HG03060 (cell line): ENCODE measurements around the gene BLTP3B.

Experiments used
- ATAC-seq: cut with Tn5 transposase; IDR thresholded peaks from one replicate; pipeline ENCODE4 v1.9.1; 2021; ENCODE audit warnings: low read depth, moderate number of reproducible peaks; ENCODE audit not compliant: unreplicated experiment

The BLTP3B gene

DNA sequence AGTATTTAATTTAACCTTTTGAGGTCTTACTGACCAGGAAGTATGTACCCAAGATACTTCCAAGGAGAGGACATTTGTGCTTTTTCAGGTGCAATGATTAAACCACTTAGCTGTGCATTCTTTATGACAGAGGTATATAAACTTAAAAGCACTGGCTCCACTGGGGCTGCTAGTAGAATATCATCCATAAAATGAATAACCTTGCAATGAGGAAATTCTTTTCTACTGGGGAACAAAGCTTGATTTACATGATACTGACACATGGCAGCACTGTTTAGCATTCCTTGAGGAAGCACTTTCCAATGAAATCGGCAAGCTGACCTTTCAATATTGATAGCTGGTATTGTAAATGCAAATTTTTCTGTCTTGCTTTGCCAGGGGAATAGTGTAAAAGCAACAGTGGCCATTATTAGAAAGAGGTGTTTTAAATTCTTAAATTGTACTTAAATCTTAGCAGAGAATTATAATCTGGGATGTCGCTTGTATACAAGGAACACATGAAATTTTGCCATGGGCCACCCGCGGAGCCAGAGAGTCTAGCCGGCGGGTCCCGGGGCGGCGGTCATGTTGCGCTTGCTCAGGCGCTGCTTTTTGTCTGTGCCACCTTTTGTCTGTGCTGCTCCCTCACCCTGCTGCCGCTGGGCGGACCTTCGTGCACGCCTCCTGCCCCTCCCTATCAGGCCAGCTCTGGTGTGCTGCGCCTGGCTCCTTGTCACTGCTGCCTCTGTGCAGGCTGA lies 20.9 kb upstream of the BLTP3B start:
- ATAC-seq = peak; percentile 92

DNA sequence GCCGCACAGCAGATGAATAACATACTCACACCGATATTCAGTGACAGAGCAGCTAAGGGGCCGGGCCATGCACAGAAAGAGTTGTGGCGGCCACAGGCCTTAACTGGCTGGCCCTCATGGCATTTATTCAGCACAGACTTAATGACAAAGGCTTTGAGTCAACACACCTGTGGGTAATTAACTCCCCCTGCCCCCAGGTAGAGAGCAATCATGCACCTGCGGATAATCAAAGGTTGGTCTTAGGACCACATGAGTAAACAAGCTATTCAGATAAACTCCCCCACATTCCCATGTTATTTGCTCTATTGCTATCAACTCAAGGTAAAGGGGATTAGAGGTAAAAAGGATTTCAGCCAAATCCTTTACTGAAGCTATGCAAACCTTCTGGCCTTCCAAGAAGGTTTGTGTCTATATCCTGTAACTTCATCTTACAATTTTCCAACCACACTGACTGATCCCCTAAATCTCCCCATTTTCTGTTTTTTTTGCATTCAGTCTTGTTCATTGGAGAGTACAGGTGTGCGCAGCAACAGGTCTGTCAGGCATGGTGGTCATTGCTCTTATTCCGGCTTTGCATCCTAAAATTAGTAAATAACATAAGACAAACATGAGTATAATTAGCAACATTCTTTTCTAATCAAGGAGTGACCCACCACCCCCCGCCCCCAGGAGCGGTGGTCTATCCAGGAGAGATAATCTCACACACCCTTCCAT lies 16.9 kb upstream of the BLTP3B start:
- no peak for ATAC-seq

DNA sequence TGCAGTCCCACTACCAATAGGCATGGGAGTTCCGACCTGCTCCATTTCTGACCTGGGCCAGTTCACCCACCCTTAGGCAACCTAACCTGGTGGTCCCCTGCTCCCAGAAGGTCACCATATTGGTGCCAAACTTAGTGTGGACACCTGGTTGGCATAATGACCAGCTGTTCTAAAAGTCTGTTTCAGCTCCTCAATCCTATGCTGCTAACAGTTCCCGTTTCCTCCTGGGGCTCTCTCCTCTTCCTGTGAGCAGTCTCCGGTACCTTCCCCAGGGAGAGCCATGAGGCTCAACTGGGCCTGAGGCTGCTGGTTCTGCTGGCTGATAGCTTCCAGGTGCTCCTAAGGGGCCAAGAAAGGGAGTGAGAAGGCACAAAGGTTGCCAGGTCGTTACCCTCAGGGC lies 15.9 kb upstream of the BLTP3B start:
- ATAC-seq = no peak

DNA sequence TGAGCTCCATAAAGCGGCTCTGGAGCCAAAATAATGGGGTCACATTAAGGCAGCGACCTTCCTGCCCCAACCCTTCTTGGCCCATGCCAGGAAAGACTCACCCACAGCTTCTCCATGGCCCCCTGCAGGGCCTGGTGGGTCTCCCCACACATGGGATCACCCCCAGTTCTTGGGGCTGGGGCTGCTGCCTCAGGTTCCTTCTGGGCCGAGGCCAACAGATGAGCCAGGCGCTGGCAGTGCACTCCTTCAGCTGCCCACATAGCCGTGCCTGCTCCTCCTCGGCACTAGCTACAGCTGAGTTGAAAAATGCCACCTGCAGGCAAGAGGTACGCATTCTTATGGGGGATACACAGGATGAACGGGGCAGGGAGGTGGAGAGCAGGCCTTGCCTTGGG lies 14.8 kb upstream of the BLTP3B start:
- no peak for ATAC-seq

DNA sequence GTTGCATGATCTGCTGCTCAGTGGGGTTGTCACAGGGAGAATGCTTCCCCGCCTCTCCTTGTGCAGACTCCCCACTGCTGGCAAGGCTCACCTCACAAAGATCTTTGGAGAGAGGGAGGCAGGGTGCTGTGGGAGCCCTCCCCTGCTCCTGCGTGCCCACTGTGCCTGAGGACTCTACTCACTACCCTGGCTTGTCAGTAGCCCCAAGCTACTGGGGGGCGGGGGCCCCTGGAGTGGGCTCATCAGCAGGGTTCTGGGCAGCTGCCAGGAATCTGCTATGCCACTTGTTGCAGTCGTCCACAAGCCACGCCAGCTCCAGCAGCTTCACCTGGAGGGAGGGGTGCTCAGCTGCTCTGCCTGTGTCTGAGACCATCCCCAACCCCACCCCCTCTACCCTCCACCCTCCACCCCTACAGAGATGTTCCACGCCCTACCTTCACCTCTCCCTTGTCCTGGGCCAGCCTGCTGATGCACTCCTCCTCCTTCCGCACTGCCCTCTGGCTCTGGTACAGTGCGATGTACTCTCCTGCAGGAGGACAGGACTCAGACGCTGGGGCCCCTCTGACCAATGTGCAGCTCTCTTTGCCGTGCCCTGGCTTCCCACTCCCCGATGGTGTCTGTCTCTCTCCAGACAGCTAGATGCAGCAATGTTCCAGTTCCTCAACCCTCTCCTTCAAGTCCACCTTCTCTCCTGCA lies 14.2 kb upstream of the BLTP3B start:
- ATAC-seq = no peak

DNA sequence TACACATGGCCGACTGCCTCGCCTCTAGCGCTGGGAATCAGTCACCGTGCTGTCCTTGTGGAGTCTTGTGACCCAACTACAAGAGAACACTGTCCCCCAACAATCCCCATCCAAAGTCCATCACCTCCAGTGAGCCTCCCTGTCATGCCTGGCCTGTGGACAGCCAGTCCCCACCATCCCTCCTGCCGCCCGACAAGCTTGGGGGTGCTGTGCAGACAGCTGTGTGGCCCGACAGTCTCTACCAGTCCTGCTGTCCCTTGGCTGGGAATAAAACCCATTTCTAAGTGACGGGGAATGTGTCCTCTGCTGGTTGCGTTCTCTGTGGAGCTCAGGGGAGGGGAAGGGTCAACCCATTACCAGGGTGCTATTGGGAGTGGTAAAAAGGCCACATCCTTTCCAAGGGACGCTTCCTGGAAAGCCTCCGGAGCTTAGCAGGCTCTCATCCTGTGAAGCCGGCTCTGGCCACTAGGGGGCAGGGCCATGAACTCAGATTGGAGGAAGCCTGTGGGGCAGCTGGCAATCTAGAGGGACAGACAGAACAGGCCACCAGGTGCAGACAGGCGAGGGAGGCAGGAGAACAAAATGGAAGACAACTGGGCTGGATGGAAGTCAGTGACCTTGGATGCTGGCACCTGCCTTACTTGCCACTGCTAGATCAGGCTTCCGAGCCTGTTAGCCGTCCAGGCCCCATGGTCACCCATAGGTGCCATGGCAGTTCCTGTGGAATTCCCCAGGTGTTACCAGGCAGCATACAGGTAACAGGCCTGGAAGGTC lies 12.0 kb upstream of the BLTP3B start:
- peak; percentile 45 for ATAC-seq

DNA sequence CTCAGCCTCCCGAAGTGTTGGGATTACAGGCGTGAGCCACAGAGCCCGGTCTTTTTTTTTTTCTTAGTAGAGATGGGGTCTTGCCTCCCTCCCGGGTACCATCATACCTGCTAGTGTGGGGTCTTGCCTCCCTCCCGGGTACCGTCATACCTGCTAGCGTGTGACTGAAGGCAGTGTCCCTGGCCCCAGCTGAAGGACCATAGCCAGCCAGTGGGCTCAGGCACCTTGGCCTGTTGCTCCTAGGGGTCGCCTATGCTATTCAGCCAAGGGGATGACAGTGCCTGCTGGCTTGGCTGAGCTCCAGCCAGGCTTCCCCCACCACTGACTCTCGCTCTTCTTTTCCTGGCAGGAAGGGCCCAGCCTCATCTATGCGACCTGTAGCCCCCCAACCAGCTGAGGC lies 10.5 kb upstream of the BLTP3B start:
- ATAC-seq = no peak

DNA sequence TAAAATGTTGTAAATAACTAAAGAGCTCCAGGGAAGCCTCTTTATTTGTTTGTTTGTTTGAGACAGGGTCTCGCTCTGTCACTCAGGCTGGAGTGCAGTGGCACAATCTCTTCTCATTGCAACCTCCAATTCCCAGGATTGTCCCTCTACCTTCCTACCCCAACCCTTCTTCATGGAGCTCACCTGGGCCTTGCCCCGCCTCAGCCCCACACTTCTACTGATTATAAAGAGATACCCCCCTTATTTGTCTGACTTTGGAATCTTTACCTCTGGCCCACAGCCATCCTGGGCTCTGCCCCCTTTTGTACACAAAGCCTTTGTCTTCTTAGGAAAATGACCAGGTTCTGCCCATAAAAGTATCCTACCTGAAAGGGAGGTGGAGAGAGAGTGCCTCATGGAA lies 9.1 kb upstream of the BLTP3B start:
- no peak for ATAC-seq

DNA sequence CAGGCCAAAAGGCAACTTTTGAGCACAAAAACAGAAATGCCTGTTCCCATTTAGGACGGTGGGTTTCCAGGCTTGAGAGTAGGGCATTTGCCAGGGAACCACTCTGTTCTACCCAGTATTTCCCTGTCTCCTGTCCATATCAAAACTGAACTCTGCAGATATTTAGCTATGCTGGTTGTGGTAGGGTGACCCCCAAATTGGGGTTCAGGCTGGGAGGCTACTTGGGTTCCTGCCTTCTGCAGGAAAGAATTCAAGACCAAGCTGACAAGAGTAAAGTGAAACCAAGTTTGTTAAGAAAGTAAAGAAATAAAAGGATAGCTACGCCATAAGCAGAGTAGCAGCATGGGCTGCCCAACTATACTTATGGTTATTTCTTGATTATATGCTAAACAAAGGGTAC lies 3.6 kb upstream of the BLTP3B start:
- no peak for ATAC-seq

DNA sequence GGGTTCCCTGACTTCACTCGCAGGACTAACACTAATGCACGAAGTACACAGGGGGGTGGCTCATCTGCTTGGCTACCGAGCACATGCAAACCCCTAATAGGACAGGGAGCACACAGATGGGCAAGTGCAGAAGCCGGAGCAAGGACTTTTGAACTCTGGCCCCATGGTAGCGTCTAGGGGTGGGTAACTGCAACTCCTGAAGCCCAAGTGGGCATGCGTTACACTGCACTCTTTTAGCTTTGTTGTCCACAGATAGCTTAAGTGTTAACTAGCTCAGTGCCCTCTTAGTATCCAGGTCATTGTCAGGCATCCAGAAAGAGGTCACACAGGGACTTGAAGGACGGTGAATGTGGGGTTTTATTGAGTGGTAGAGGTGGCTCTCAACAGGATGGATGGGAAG lies 3.0 kb upstream of the BLTP3B start:
- ATAC-seq = no peak

DNA sequence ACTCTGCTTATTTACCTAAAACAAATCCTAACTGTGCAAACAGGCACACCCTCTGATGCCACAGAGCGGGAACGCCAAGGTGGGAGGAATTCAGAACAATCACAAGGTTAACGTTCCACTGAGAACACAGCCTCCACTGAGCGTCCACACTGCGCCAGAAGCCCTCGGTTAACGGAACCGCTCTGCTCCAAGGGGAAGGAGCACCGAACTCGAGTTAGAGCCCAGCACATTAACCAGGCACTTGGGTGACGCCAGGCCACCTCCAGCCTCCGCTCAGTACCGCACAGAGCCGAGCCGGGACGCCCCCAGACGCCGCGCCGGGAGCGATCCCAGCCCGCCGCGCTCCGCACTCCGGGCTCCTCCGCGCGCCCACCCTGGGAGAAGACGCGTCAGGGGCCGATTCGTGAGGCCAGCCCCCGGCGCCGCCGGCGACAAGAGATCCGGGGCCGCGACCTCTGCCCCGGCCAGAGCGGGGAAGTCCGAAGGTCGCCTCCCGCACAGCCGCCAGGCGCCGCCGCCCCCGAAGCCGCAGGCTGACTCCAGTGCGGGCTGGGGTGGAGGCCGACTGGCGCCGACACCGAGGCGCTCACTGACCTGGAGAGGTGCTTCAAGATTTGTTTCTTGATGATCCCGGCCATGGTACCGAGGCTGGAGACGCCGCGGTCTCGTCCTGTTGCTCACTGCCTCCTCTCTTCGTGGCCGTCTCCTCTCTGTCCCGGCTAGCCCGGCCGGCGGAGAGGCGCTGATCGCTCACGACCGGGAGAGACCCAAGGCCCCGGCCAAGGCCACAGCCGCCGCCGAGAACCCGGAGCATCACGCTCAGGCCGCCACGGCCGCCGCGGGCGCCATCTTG lies 450 bp downstream of the BLTP3B start:
- ATAC-seq = peak; percentile 25

DNA sequence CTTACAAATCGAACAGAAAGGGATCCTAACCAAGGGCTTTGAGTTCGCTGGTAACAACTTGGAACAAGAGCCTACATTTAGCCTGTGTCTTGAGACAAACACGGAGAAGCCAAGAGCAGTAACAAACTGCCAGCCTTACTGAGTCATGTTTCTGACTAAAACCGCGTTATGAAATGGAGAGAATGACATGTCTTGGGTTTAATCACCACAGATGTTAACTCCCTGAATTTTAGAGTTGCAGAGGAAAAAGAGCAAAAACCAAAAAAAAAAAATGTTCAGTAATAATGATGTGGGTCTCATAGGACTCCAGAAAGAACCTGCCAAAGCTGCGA lies 1.0 kb downstream of the BLTP3B start:
- ATAC-seq = peak; percentile 27

DNA sequence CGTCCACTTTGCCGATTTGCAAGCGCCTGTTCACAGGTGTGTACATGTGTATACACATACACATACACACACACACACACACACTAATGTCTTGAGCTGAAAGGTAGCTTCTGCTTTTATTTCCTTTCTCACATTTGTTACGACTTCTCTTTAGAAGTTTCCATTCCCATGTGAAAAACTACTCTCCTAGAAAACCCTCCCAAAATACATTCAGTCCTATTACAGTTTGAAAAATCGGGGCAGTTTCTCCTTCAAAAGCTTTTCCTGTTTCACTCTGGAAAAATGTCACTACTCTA lies 3.9 kb downstream of the BLTP3B start:
- ATAC-seq = no peak

DNA sequence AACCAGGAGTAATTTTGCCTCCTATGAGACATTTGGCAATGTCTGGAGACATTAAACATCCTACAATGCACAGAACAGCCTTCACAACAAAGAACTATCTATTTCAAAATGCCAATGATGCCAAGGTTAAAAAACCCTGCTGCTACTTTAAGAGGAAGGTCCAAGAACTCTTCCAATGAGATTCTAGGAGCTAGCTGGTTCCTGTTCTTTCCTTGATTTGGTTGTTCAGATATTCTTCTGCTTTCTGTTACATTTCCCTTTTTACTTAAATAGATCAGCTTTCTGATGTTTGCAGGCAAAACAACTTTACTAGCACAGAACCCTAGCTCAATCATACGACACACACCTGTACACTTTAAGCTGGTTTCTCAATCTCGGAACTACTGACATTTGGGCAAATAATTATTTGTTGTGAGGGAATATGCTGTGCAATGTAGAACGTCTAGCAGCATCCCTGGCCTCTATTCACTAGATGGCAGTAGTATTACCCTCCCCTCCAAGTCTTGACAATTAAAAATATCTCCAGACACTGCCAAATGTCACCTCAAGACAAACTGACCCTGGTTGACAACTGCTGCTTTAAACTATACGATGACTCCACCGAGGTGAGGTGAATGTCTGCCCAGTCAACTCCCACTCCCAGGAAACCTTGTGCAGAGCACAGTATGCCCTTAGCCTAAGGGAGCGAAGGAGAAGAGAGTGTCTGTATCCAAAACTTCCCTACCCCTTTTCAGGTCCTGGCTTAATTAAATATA lies 4.4 kb downstream of the BLTP3B start:
- peak; percentile 31 for ATAC-seq

DNA sequence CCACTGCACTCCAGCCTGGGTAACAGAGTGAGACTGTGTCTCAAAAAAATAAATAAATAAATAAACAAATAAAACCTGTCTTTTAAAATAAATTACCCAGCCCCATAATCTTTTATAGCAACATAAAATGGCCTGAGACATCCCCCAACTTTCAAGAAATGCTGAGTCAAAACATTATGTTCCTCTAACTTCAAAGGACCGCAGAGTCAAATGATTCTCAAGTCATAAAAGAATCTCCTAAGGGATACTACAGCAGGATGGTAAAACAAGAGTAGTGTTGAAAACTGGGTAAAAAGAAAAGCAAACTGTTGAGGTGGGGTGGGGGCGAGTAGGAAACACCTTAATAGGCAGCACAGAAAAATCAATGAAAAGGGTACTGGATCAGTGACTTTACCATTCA lies 9.5 kb downstream of the BLTP3B start:
- ATAC-seq = no peak

DNA sequence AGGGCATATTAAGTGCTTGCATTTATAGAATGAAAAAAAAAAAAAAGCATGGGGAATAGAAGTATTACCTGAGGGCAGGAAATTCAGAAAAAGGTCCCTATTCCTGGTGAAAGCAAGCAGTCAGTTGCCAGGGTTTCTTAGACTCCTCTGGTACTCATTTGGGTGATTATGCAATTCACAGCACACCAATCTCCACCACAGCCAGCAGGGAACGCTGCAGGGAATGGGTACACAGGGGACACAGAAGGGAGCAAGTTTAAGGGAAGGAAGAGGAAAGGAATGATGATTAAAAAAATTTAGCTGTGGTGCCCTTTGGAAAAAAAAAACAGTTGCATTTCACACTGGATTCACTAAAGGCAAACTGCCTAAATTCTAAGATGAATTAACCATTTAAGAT lies 14.2 kb downstream of the BLTP3B start:
- ATAC-seq = no peak

DNA sequence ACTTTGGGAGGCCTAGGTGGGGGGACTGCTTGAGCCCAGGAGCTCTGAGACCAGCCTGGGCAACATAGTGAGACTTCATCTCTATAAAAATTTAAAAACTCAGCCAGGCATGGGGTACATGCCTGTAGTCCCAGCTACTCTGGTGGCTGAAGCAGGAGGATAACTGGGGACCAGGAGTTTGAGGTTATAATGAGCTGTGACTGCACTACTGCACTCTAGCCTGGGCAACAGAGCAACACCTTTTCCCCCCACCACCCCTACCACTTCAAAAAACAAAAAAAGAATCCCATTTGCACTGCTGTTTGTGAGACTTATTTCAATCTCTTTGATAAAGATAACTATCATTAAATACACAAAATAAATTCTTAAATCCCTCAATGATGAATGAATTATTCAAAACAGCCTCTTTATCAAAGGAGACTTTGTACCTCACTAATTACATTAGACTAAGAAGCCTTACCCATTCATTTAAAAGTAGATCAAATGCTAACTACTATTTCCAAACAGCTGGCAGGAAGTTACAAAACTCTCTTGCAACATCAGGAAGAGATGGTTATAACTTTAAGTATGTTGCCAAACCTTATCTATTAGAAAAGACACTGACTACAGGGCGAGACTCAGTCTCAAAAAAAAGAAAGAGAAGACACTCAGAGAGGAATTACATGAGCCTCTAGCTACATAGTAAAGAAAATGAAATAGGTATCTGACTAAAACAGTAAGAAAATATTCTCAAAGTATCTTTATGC lies 14.7 kb downstream of the BLTP3B start:
- no peak for ATAC-seq

DNA sequence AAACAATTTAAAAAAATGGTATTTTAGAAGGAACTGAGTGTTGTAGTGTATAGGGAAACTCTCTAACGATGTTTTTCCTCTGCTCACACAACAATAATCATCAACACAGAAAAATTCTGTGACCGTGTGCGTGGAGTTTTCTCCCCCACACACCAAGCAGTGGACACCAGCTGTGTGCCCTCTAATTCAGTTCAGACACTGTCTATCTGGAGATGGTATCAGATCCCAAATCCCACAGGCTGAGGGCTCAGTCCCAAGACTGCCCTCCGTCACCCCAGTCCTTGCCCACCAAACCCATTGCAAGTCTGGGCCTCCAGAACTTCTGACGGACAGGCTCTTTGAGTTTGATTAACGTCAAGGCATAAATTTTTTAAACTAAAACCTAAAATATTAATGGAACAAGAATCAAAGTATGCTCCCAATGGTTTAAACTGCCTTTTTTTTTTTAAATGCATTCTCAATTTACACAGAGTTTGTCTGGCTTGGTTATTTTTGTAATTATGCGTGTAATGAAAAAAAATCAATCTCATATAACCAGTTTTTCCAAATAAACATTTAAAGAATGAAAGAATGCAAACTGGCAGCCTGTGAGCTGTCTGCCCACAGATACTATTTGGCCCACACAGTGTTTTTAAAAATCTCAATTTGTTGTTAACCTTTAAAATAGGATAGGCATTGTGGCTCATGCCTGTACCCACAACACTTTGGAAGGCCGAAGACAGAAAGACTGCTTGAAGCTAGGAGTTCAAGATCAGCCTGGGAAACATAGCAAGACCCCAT lies 19.2 kb downstream of the BLTP3B start:
- ATAC-seq = no peak
